SJSA1 (cell line): ENCODE data around the gene MARCHF6. TPM values are rescaled to one million over a fixed set of nuclear protein-coding genes. Genes with fewer than 3 reads are reported as not detected.
"Not testable (repeated sequence)": the region's sequence is repeated elsewhere in the genome, so short reads cannot be mapped to it uniquely, and the experiment has no call there.

Source experiments
- DNase-seq, 2 experiments: peaks; one replicate each; pipeline ENCODE4 v3.0.0-alpha.2; 2015 to 2020; ENCODE audit warnings: low spot score in 2 of 2, low read depth in 1 of 2
- H3K27ac ChIP-seq: fragments of 250-450 bp; sonication (Bioruptor Pico); 2 replicates; pipeline ENCODE4 v1.5.1; 2020; ENCODE audit warnings: mild to moderate bottlenecking, moderate library complexity
- H3K27me3 ChIP-seq: fragments of 250-450 bp; sonication (Bioruptor Pico); replicated peaks from 2 replicates; pipeline ENCODE4 v1.5.1; 2020; ENCODE audit warnings: mild to moderate bottlenecking, moderate library complexity
- H3K36me3 ChIP-seq: fragments of 250-450 bp; sonication (Bioruptor Pico); 2 replicates; pipeline ENCODE4 v1.5.1; 2020; ENCODE audit warnings: mild to moderate bottlenecking
- H3K4me1 ChIP-seq: fragments of 250-450 bp; sonication (Bioruptor Pico); replicated peaks from 2 replicates; pipeline ENCODE4 v1.6.1; 2021; ENCODE audit warnings: mild to moderate bottlenecking
- H3K4me3 ChIP-seq: fragments of 250-450 bp; sonication (Bioruptor Pico); 2 replicates; pipeline ENCODE4 v1.5.1; 2020; ENCODE audit warnings: mild to moderate bottlenecking
- H3K9me3 ChIP-seq: fragments of 250-450 bp; sonication (Bioruptor Pico); replicated peaks from 2 replicates; pipeline ENCODE4 v1.5.1; 2020; ENCODE audit warnings: mild to moderate bottlenecking
- total RNA-seq: library from RNA; depleted of rRNA; stranded (reverse); fragments of >200 nt; shearing (Covaris generic); gene quantifications from 2 replicates; pipeline ENCODE4 v1.2.3, GENCODE V29; 2014; rRNA removed

MARCHF6 gene, protein sequence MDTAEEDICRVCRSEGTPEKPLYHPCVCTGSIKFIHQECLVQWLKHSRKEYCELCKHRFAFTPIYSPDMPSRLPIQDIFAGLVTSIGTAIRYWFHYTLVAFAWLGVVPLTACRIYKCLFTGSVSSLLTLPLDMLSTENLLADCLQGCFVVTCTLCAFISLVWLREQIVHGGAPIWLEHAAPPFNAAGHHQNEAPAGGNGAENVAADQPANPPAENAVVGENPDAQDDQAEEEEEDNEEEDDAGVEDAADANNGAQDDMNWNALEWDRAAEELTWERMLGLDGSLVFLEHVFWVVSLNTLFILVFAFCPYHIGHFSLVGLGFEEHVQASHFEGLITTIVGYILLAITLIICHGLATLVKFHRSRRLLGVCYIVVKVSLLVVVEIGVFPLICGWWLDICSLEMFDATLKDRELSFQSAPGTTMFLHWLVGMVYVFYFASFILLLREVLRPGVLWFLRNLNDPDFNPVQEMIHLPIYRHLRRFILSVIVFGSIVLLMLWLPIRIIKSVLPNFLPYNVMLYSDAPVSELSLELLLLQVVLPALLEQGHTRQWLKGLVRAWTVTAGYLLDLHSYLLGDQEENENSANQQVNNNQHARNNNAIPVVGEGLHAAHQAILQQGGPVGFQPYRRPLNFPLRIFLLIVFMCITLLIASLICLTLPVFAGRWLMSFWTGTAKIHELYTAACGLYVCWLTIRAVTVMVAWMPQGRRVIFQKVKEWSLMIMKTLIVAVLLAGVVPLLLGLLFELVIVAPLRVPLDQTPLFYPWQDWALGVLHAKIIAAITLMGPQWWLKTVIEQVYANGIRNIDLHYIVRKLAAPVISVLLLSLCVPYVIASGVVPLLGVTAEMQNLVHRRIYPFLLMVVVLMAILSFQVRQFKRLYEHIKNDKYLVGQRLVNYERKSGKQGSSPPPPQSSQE
- total RNA-seq: 32.4 and 46.5 TPM in 2 replicates

DNA sequence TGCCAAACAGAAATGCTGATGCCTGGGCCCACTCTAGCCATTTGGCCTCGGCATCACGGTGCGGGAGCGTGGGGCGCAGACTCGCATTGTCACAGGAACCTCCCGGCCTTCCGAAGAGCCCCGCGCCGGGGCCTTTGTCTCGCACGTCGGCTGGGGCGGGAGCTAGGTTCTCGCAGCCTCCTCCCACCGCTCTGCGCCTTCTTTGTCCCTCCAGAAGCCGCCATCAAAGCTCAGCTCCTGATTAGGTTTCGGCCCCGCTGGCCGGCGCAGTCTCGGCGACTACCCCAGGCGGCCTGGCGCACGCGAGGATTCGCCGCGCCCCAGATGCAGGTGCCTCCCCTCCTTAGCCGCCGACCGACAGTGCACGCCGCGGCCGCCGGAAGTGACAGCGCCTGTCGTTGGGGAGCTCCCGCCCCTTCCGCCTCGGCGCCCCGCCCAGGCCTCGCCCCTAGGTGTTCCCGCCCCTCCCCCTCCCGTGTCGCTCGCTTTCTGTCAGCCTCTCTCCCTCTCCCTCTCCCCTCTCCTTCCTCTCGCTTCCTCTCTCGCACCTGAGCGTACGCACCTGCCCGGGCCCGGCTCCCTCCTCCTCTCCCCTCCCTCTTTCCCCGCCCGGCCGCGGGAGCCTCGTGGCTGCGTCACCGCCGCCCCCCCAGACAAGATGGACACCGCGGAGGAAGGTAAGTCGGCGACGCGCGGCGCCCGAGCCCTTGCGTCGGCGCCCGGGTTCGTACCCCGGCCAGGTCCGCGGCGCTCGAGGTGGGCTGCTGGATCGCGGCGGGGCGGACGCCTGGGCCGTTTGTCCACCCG is at the start of gene MARCHF6:
MARCHF6 (plus strand) TSS at position 455 of the 807 bp plus-strand sequence; CDS start at position 659, 204 bp downstream.
- Histone ChIP-seq H3K4me1 (peaks cover 14% of the 10 kb centered on the region), H3K36me3 (peaks cover 7% of the 10 kb centered on the region), H3K27ac (peak within 1 kb of the TSS; percentile 98), H3K27me3 (no peaks in the 10 kb centered on the region), H3K4me3 (peak within 1 kb of the TSS; percentile 98), H3K9me3 (no peaks in the 10 kb centered on the region)
- peak; percentile 94 to 97 for DNase-seq

DNA sequence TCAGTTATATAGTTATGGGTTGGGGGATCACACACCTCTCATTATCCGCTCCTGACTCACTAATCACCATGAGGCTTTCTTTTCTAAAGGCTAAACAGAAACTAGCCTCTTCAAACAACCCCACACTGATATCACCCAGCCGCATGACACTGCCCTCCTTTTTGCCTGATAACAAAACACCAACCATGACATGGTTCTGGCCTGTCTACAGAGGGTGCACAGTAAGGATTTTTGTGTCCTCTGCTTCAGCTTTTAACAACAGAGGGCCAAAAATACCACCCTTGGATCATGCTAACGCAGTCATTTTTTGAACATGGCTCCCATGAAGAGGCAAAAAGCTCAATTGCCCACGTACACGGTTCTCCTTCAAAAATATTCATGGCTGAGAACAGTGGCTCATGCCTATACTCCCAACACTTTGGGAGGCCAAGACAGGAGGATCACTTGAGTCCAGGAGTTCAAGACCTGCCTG is 49.8 kb upstream of the MARCHF6 start:
- H3K27me3 ChIP-seq: no peaks in the 10 kb centered on the region
- no peaks in the 10 kb centered on the region; the same call in 1 of the 2 replicates for H3K9me3 ChIP-seq
- H3K4me3 ChIP-seq: no peak overlapping the region
- H3K4me1 ChIP-seq: no peaks in the 10 kb centered on the region
- no peak overlapping the region for H3K27ac ChIP-seq
- DNase-seq: no peak
- H3K36me3 ChIP-seq: no peaks in the 10 kb centered on the region

DNA sequence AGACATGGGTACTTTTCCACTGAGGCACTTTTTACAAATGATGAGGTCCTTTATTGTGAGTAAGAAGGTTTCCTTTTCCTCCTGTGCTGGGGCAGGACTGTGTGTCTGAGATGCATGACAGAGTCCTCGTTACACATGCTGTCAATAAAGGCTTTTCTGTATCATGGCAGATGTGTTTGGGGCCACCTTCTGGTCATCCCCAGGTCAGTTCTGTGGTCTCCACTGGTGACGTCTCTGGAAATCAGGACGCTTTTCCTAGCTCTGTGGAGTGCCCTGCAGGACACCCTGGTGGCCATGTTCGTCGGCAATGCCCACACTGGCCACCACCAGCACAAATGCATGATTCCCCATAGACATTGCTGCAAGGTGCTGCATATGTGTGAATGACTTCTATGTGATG is 48.6 kb upstream of the MARCHF6 start:
- Histone ChIP-seq H3K27ac (no peak overlapping the region), H3K9me3 (no peaks in the 10 kb centered on the region; the same call in 1 of the 2 replicates)

DNA sequence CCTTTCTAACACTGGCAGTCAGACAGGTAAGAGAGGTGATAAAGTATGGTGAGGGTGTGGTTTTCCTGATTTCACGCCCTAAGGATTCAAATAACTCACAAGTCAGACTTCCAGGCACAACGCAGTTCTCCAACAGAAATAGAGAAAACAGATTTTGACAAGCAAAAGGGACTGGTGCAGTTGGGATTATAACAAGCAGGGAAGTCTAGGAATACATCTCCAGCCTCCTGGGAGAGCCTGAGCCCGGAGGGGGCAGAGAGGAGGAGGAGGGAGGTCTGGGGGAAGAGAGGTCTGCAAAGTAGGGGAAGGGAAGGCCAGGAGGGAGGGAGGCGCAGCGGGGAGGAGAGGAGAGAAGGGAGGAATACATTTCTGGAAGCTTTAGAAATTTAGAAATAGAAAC is 47.4 kb upstream of the MARCHF6 start:
- Histone ChIP-seq H3K36me3 (no peaks in the 10 kb centered on the region), H3K4me3 (no peak overlapping the region), H3K27ac (no peak overlapping the region)

More for the DNA sequence above, 48.6 kb upstream of the MARCHF6 start:
- Histone ChIP-seq H3K4me1 (peaks cover under 1% of the 10 kb centered on the region), H3K4me3 (no peak overlapping the region), H3K27me3 (no peaks in the 10 kb centered on the region), H3K36me3 (no peaks in the 10 kb centered on the region)
- no peak for DNase-seq

DNA sequence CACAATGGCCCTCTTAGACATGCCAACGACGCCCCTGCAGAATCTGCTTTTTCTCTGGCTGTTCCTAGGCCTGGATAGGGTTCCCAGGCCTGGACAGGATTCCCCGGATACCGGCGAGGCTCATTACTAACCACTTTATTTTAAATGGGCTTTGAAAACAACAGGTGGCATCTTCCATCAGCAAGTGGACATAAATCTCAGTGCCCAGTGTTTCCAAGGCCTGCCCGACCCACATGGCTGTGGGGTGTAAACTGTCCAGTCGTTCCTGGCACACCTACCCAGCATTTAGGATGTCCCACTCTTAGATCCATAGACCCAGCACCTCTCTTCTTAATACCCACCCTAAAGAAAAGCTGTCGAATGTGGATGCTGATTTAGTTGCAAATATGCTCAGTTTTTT is 46.7 kb upstream of the MARCHF6 start:
- peaks cover 8% of the 10 kb centered on the region for H3K4me1 ChIP-seq
- no peak overlapping the region for H3K4me3 ChIP-seq
- no peaks in the 10 kb centered on the region for H3K27me3 ChIP-seq
- H3K27ac ChIP-seq: no peak overlapping the region
- no peak for DNase-seq
- no peaks in the 10 kb centered on the region for H3K9me3 ChIP-seq
- no peaks in the 10 kb centered on the region for H3K36me3 ChIP-seq

More for the DNA sequence above, 47.4 kb upstream of the MARCHF6 start:
- Histone ChIP-seq H3K9me3 (no peaks in the 10 kb centered on the region), H3K27me3 (no peaks in the 10 kb centered on the region), H3K4me1 (peaks cover 8% of the 10 kb centered on the region)
- no peak for DNase-seq

DNA sequence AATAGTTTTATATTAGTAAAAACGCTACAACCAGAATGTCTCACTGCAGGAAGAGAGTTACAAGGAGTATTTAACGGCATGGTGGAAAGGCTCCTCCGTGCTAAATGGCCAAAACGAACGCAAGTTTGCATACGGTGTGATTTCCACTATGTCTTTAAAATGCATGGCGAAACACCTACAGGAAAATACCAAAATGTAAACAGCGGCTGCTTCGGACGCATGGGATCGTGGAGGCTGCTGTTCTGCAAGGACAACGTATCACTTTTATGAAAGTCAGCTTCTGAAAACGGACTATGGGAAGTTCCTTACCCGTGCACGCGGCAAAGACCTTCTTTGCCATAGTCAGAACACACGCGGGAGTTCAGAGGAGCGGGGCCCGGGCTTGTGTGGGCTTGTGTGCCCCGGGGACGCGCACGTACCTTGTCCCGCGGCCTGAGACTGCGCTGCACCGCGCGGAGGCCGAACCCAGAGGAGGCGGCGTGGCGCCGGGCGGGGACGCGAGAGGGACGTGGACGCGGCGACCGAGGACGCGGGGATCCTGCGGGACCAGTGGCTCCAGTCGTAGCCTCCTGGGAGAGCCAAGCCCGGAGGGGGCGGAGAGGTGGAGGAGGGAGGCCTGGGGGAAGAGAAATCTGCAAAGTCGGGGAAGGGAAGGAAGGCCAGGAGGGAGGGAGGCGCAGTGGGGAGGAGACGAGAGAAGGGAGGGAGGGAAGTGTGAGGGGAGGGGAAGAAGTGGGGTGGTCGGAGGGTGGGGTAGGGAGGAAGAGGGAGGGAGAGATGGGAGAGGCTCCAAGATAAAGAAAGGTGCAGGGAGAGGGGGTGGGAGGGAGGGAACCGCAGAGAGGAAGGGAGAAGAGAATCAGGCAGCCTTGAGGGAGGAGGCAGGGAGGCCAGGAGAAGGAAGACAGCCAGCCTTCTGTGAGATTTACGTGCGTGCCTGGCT is 46.0 kb upstream of the MARCHF6 start, which contains the start of gene CMBL:
CMBL (minus strand) TSS at position 697 of the 943 bp plus-strand sequence. CDS start 17,140 bp downstream, outside the sequence.
- DNase-seq: peak; percentile 35 to 55
- Histone ChIP-seq H3K27me3 (no peaks in the 10 kb centered on the region), H3K9me3 (no peaks in the 10 kb centered on the region), H3K36me3 (no peaks in the 10 kb centered on the region), H3K27ac (no peak within 1 kb of the TSS), H3K4me1 (peaks cover 8% of the 10 kb centered on the region), H3K4me3 (peak within 1 kb of the TSS; percentile 44)

DNA sequence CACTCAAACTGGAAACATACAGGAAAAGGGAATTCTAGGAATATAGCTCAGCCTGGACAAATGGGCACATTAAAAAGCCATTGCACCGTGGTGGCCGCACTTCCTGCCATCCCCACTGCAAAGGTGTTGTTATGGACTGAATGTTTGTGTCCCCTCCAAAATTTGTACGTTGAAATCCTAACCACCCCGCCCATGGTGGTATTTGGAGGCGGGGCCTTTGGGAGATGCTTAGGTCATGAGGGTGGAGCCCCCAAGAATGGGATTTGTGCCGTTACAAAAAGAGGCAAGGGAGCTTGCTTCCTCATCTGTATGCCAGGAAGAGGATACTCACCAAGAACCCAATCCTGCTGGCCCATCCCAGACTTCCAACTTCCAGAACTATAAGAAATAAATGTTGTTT is 44.7 kb upstream of the MARCHF6 start:
- Histone ChIP-seq H3K36me3 (no peaks in the 10 kb centered on the region), H3K4me3 (no peak overlapping the region), H3K4me1 (peaks cover 8% of the 10 kb centered on the region), H3K9me3 (no peaks in the 10 kb centered on the region), H3K27ac (no peak overlapping the region), H3K27me3 (no peaks in the 10 kb centered on the region)
- DNase-seq: no peak

DNA sequence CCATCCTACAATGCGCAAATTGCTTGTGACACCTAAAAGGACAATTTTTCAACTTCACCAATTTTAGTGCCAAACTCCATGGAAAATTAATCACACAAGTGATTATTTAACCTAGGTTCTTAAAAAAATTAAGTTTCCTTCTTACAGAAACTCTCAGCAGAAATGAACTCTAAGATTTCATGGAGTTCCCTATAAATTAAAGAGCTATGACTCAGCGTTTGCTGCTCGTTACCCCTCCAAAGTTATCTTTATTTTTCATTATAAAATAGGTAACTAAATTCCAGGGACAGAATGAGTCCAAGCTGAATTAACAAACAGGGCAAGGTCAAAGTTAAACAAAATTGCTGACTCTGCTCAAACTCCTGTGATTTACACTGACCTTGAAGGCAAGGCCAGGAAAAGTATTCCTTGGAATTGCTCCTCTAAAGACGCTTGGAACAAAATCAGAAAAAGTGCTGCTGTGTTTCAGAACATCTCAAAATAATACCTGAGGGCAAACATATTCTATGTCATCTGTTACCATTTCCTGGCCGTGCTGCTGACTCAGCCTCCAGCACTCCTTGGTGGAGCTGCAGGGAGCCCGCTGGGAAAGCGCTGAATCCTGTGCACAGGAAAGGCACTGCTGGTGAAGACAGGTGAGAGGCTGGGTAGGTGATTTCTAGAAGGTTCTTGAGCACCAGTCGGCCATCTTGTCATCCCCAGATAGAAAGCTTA is 43.3 kb upstream of the MARCHF6 start:
- Histone ChIP-seq H3K4me1 (peaks cover 8% of the 10 kb centered on the region), H3K9me3 (no peaks in the 10 kb centered on the region), H3K36me3 (no peaks in the 10 kb centered on the region), H3K27me3 (no peaks in the 10 kb centered on the region), H3K4me3 (no peak overlapping the region), H3K27ac (no peak overlapping the region)
- no peak for DNase-seq

DNA sequence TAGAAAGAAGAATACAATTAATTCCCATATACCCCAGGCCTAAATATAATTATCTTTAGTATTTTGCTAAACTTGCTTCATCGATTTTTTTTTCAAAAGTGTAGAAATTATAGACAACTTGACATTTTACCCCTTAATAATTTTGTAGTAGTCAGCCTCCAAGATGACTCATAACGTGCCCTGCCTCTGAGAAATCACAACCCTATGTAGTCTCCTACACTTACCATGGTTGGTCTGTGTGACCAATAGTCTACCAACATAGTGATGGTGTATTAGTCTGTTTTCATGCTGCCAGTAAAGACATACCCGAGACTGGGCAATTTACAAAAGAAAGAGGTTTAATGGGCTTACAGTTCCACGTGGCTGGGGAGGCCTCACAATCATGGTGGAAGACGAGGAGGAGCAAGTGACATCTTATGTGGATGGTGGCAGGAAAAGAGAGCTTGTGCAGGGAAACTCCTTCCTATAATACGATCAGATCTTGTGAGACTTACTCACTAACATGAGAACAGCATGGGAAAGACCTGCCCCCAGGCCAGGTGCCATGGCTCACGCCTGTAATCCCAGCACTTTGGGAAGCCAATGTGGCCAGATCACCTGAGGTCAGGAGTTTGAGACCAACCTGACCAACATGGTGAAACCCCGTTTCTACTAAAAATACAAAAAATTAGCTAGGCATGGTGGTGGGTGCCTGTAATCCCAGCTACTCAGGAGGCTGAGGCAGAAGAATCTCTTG is 42.5 kb upstream of the MARCHF6 start:
- H3K27ac ChIP-seq, H3K9me3 ChIP-seq, H3K4me1 ChIP-seq, DNase-seq, H3K27me3 ChIP-seq, H3K36me3 ChIP-seq, H3K4me3 ChIP-seq: not testable (repeated sequence)

DNA sequence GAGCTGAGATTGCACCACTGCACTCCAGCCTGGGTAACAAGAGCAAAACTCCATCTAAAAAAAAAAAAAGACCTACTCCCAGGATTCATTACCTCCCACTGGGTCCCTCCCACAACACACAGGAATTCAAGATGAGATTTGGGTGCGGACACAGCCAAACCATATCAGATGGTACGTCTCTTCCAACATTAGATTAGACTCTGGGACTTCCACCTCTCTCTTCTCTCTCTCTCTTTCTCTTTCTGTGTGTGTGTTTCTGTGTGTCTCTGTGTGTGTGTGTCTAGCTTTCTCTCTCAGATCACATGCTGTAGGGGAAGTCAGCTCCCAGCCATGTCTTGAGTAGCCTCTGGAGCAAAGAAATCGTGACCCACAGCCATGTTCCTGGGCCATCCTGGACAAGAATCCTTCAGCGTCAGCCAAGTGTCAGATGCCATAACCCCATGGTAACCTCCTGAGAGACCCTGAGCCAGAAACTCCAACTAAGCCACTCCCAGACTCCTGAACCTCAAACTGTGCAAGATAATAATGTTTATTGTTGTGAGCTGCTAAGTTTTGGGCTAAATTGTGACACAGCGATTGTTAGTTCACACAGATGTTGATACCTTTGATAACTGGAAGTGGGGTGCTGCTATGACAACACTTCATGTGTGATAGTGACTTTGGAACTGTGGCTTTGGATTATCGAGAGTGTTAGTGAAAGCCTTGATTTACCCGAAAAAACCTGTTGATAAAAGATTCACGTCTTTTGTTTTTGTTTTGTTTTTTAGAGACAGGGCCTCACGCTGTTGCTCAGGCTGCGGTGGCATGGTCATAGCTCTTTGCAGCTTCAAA is 41.7 kb upstream of the MARCHF6 start:
- Histone ChIP-seq H3K9me3 (no peaks in the 10 kb centered on the region), H3K4me3 (no peak overlapping the region), H3K36me3 (no peaks in the 10 kb centered on the region), H3K27me3 (no peaks in the 10 kb centered on the region), H3K4me1 (peaks cover 8% of the 10 kb centered on the region), H3K27ac (no peak overlapping the region)
- DNase-seq: no peak

DNA sequence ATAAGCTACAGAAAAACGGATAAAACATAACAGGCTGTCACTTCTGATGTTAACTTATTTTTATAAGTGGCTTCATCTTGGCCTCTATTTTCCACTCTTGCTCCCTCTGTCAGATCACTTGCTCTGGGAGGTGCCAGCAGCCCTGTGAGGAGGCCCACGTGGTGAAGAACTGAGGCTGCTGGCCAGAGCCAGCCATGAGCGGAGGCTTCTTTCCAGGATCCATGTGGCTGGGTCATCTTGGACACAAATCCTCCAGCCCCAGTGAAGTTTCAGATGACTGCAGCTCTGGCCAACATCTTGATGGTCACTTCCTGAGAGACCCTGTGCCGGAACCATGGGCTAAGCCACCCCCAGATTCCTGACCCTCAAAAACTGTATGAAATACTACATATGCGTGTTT is 38.3 kb upstream of the MARCHF6 start:
- H3K9me3 ChIP-seq: no peaks in the 10 kb centered on the region
- peaks cover 5% of the 10 kb centered on the region for H3K4me1 ChIP-seq
- no peaks in the 10 kb centered on the region for H3K36me3 ChIP-seq
- H3K27me3 ChIP-seq: no peaks in the 10 kb centered on the region
- no peak for DNase-seq
- no peak overlapping the region for H3K27ac ChIP-seq
- H3K4me3 ChIP-seq: no peak overlapping the region
